WI38 (cell line): ENCODE results near the gene TRERF1.

Source experiments
- H3K4me3 ChIP-seq: 2 replicates; pipeline ENCODE4 v1.5.1; 2011; ENCODE audit warnings: low read depth, mild to moderate bottlenecking, control low read depth, low read length
- CTCF ChIP-seq: IDR thresholded peaks from 2 replicates; pipeline ENCODE4 v1.5.1; 2012; ENCODE audit warnings: low read depth, mild to moderate bottlenecking, control low read depth, low read length

The TRERF1 gene

DNA sequence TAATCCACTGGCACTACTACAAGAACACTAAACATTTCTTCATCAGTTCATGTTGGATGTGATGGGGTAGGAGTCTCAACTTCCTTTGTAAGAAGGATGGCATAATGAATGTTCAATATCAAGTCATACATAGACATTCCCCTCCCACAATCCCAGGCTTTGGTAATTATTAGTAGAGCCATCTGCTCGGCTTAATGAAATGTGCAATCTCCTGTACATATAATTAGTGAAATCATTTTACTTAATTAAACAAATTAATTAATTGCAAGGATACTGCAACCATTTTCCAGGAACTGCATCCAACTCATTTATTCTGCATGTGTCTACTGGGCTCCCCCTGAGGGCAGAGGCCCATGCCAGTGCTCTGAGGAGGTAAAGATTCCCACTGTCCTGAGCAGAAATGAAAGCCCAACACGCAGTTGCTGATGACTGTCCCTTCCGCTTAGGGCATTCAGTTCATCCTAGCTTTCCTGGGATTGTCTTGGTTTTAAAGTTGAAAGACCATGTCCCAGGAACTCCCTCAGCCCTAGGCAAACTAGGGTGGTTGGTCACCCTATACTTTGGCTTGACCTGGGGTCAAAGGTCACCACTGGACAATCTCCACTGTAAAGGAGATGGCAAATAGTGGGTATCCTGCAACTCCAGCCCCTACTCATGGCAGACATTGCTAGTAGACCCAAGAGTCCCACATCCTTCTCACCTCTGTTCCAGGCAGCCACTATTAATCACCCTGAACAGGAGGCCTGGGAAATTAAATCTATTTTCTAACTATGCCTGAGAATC lies 109.8 kb downstream of the TRERF1 start:
- no peak for TF ChIP-seq CTCF
- H3K4me3 ChIP-seq = no peak overlapping the region

- no peak for TF ChIP-seq CTCF
- H3K4me3 ChIP-seq = no peak overlapping the region
Measured at GRCh38 chr6:42341221-42341620, 110.5 kb downstream of the TRERF1 start.

DNA sequence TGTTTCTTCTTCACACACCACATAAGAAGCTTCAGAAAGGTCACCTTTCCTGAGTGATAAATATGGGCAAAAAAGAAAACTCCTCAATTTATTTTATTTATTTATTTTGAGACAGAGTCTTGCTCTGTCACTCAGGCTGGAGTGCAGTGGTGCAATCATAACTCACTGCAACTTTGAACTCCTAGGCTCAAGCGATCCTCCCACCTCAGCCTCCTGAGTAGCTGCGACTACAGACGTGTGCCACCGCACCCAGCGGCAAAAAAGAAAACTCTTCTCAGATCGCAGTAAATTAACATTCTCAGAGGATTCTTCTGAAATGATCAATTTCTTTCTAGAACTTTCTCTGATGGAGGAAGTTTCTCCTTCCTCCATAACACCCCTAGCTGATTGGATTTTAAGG lies 111.2 kb downstream of the TRERF1 start:
- no peak for TF ChIP-seq CTCF
- H3K4me3 ChIP-seq = no peak overlapping the region

- TF ChIP-seq CTCF = no peak
- no peak overlapping the region for H3K4me3 ChIP-seq
Measured at GRCh38 chr6:42339991-42340401, 111.7 kb downstream of the TRERF1 start.

DNA sequence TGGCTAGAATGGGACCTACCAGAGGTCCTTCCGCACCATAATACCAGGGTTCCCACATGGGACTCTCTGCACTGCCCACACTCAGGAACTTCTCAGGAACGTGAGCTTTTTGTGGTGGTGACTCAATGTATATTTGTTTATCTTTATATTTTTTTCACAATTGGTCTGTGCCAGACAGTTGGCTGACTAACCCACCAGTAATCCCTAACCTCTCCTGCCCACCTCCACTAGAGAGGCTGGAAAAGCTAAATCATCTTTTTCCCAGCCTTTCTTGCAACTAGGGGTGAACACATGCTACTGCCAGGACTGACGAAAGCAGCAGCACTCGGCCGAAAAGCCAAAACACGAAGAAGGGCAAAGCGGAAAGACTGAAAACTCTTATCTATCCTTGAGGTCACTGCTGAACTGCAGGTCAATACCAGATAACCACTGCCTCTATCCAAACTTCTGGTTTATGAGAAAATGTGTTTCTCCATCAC lies 112.9 kb downstream of the TRERF1 start:
- H3K4me3 ChIP-seq = peak overlapping the region; percentile 34
- no peak for TF ChIP-seq CTCF

DNA sequence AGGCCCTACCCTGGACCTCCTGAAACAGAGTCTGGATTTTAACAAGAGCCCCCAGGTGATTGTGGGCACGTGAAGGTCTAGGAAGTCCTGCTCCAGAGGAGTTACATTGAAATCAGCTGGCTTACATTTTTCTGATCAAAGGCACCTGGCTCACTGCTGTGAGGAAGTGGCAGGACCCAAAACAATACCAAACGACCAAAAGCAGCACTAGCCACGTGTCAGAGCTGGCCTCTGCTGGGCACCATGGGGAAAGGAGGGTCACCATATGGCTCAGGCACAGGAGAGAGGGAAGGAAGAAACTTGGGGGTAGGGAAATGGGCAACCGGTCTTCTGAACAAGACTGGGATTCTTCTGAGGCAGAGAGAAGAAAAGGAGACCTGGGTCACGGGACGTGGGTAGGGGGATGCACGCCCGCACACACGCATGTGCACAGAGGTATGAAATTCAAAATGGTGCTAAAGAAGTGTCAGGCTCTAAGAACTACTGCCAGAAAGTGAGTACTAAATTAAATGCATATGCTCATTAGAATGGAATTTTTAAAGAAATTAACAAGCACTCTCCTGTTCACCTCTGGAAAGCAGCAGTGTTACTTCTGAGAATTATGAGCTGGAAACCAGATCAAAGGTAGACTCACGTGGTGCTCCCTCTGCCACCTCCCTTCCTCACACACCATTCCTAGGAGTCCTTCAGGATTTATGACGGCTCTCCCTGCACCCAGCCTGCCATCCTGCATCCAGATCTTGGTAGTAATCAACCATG lies 113.6 kb downstream of the TRERF1 start:
- TF ChIP-seq CTCF = no peak
- no peak overlapping the region for H3K4me3 ChIP-seq

- no peak for TF ChIP-seq CTCF
- H3K4me3 ChIP-seq = no peak overlapping the region
Measured at GRCh38 chr6:42336431-42336830, 115.3 kb downstream of the TRERF1 start.
